Ramos (cell line): ENCODE results near the gene OR1J1.

Experiments
- in situ Hi-C: fragments of 300-500 bp; cut with MboI; formaldehyde crosslinking; loops from one replicate; pipeline ENCODE4 v1.14.3; 2022; ENCODE audit warnings: low sequenced_read_pairs; ENCODE audit not compliant: unreplicated experiment

The OR1J1 gene

GRCh38 chr9:122453677-122454135 lies 24.0 kb downstream of the OR1J1 start:
- in situ Hi-C loops, result loop anchor here (25.0 kb wide), 2 partner anchors 534 to 909 kb away; partner anchors contain the start of gene CRB2

DNA sequence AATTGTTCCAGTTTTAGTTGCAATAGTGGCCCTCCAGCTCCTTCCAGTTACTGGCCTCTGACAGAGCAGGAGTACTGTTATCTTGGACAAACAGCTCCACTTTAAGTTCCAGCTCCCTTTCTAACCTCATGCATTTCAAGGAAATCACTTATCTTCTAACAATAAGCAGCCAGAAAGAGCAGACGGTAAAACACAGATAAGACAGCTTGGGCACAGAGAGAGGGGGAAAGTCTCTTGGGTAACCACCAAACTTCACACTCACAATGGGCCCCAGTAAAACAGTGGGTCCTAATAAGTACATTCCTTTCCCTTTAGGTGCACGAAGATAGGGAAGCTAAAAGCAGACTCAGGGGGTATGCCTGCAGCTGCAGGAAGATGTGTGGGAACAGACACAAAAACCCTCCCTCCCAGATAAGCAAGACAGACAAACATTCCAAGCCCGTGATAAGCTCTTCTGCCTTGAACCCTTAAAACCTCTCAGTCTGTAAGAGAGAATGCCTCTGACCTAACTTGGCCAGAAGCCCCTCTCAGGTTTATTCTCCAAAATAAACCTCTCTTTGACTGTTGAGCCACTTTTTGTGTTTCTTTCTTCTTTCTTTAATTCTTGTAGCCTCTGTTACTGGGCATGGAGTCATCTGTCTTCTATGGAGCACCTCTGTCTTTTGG lies 30.8 kb downstream of the OR1J1 start:
- in situ Hi-C loops, result no loop called here

GRCh38 chr9:122445155-122445749 lies 32.5 kb downstream of the OR1J1 start:
- in situ Hi-C loops, result no loop called here

- in situ Hi-C loops, result no loop called here
Observed at GRCh38 chr9:122444041-122444733, 33.5 kb downstream of the OR1J1 start.

- in situ Hi-C loops, result no loop called here
Observed at GRCh38 chr9:122442568-122442967, 35.2 kb downstream of the OR1J1 start.
